SK-N-MC (cell line): ENCODE measurements around the gene CALCOCO2.
A peak's percentile ranks its signal among the peaks of the same experiment; 100 is the strongest.

Experiments used
- DNase-seq: peaks from one replicate; pipeline ENCODE4 v3.0.0-alpha.2; 2011; ENCODE audit warnings: low read depth, low spot score
- H3K27ac ChIP-seq: fragments of 200-600 bp; sonication (generic); 2 replicates; pipeline ENCODE4 v1.5.1; 2016; ENCODE audit warnings: mixed run types
- H3K36me3 ChIP-seq: fragments of 200-600 bp; sonication (generic); 2 replicates; pipeline ENCODE4 v1.6.1; 2017; ENCODE audit warnings: antibody characterized with exemption, low read length, mixed read lengths; ENCODE audit not compliant: insufficient read depth
- H3K4me3 ChIP-seq: fragments of 200-600 bp; sonication (generic); 2 replicates; pipeline ENCODE4 v1.5.1; 2016
- H3K9ac ChIP-seq: fragments of 200-600 bp; sonication (generic); 2 replicates; pipeline ENCODE4 v1.8.0; 2017; ENCODE audit warnings: mixed run types, mixed read lengths; ENCODE audit not compliant: insufficient read length
- H3K9me3 ChIP-seq: fragments of 200-600 bp; sonication (generic); 2 replicates; pipeline ENCODE4 v1.6.1; 2017; ENCODE audit warnings: low read depth, mild to moderate bottlenecking, antibody characterized with exemption, low read length, moderate library complexity, mixed read lengths
- EZH2 ChIP-seq: fragments of 200-600 bp; sonication (generic); IDR thresholded peaks from one replicate; pipeline ENCODE4 v1.6.1; 2017; ENCODE audit warnings: antibody characterized with exemption
- FOXP2 ChIP-seq: optimal IDR thresholded peaks from 2 replicates; pipeline ENCODE3; 2011; ENCODE audit warnings: mild to moderate bottlenecking, moderate library complexity; ENCODE audit not compliant: insufficient read depth; ENCODE audit errors: extremely low read length, control extremely low read depth
- POLR2AphosphoS5 ChIP-seq: IDR thresholded peaks from 2 replicates; pipeline ENCODE4 v1.6.1; 2012; ENCODE audit warnings: mild to moderate bottlenecking, low read depth, low read length, borderline replicate concordance

Gene CALCOCO2

GRCh38 chr17:48903401-48903800 is 72.6 kb downstream of the CALCOCO2 start:
- no peak overlapping the region for H3K4me3 ChIP-seq
- no peaks in the 10 kb centered on the region for H3K9me3 ChIP-seq
- peaks cover 2% of the 10 kb centered on the region; the same call in 1 of the 2 replicates for H3K36me3 ChIP-seq
- TF ChIP-seq FOXP2 (no peak), POLR2AphosphoS5 (no peak), EZH2 (no peak)
- H3K9ac ChIP-seq: no peak overlapping the region
- no peak overlapping the region for H3K27ac ChIP-seq
- DNase-seq: no peak

GRCh38 chr17:48904428-48904827 is 73.6 kb downstream of the CALCOCO2 start:
- Histone ChIP-seq H3K9ac (no peak overlapping the region), H3K4me3 (no peak overlapping the region), H3K27ac (no peak overlapping the region), H3K36me3 (no peaks in the 10 kb centered on the region), H3K9me3 (no peaks in the 10 kb centered on the region)
- DNase-seq: no peak
- TF ChIP-seq EZH2: no peak
- no peak for TF ChIP-seq FOXP2
- no peak for TF ChIP-seq POLR2AphosphoS5

GRCh38 chr17:48905987-48906515 is 75.2 kb downstream of the CALCOCO2 start:
- peak overlapping the region; percentile 25; the same call in 1 of the 2 replicates for H3K27ac ChIP-seq
- H3K9ac ChIP-seq: no peak overlapping the region
- H3K9me3 ChIP-seq: no peaks in the 10 kb centered on the region
- DNase-seq: no peak
- peaks cover 15% of the 10 kb centered on the region for H3K36me3 ChIP-seq
- H3K4me3 ChIP-seq: no peak overlapping the region
- TF ChIP-seq EZH2: no peak
- TF ChIP-seq FOXP2: no peak
- no peak for TF ChIP-seq POLR2AphosphoS5

GRCh38 chr17:48907713-48908046 is 76.8 kb downstream of the CALCOCO2 start:
- peak overlapping the region; percentile 97 for H3K4me3 ChIP-seq
- H3K9ac ChIP-seq: peak overlapping the region; percentile 81
- TF ChIP-seq FOXP2: no peak
- no peak for TF ChIP-seq EZH2
- TF ChIP-seq POLR2AphosphoS5: no peak
- no peak for DNase-seq
- H3K36me3 ChIP-seq: peaks cover 32% of the 10 kb centered on the region
- H3K9me3 ChIP-seq: no peaks in the 10 kb centered on the region
- H3K27ac ChIP-seq: peak overlapping the region; percentile 90

- peak within 1 kb of the TSS; percentile 90 for H3K27ac ChIP-seq
- peaks cover 37% of the 10 kb centered on the region for H3K36me3 ChIP-seq
- peak; percentile 95 for TF ChIP-seq POLR2AphosphoS5
- no peak for TF ChIP-seq EZH2
- peak; percentile 80 for TF ChIP-seq FOXP2
- peak within 1 kb of the TSS; percentile 97 for H3K4me3 ChIP-seq
- H3K9ac ChIP-seq: peak within 1 kb of the TSS; percentile 81
- peak; percentile 51 for DNase-seq
- no peaks in the 10 kb centered on the region for H3K9me3 ChIP-seq
Measured at GRCh38 chr17:48908047-48908843, 77.4 kb downstream of the CALCOCO2 start, which contains the start of gene UBE2Z. TSS of gene UBE2Z (plus strand) at chr17:48908407. CDS start at chr17:48908504, 97 bp downstream.

GRCh38 chr17:48908853-48909394 is 78.1 kb downstream of the CALCOCO2 start:
- Histone ChIP-seq H3K9me3 (no peaks in the 10 kb centered on the region), H3K9ac (peak overlapping the region; percentile 81), H3K27ac (peak overlapping the region; percentile 90), H3K36me3 (peaks cover 44% of the 10 kb centered on the region), H3K4me3 (peak overlapping the region; percentile 97)
- DNase-seq: peak; percentile 34
- TF ChIP-seq FOXP2 (no peak), POLR2AphosphoS5 (peak; percentile 43)

GRCh38 chr17:48909783-48910182 is 78.9 kb downstream of the CALCOCO2 start:
- TF ChIP-seq EZH2: no peak
- no peak for TF ChIP-seq FOXP2
- no peak for TF ChIP-seq POLR2AphosphoS5
- DNase-seq: no peak
- Histone ChIP-seq H3K27ac (no peak overlapping the region), H3K9me3 (no peaks in the 10 kb centered on the region), H3K36me3 (peaks cover 53% of the 10 kb centered on the region), H3K4me3 (peak overlapping the region; percentile 97), H3K9ac (peak overlapping the region; percentile 81)

- H3K9ac ChIP-seq: peak overlapping the region; percentile 12
- no peak overlapping the region for H3K27ac ChIP-seq
- DNase-seq: no peak
- H3K36me3 ChIP-seq: peaks cover 59% of the 10 kb centered on the region
- peak overlapping the region; percentile 97 for H3K4me3 ChIP-seq
- no peaks in the 10 kb centered on the region for H3K9me3 ChIP-seq
- TF ChIP-seq EZH2 (no peak), POLR2AphosphoS5 (no peak), FOXP2 (no peak)
Measured at GRCh38 chr17:48910370-48910769, 79.5 kb downstream of the CALCOCO2 start.

- no peak for DNase-seq
- TF ChIP-seq FOXP2 (no peak), POLR2AphosphoS5 (no peak), EZH2 (no peak)
- Histone ChIP-seq H3K4me3 (no peak overlapping the region), H3K27ac (0 out of 2 replicates have a peak overlapping the region, but pooled peaks have one; percentile 9), H3K9ac (no peak overlapping the region), H3K36me3 (peaks cover 78% of the 10 kb centered on the region), H3K9me3 (no peaks in the 10 kb centered on the region)
Measured at GRCh38 chr17:48912476-48912875, 81.6 kb downstream of the CALCOCO2 start.
